ENCODE measurements around the gene METTL1. TPM values are rescaled to one million over a fixed set of nuclear protein-coding genes. Genes with fewer than 3 reads are reported as not detected.

Gene METTL1
- total RNA-seq, 1 donor from 2014 or later: 3.6 TPM

DNA sequence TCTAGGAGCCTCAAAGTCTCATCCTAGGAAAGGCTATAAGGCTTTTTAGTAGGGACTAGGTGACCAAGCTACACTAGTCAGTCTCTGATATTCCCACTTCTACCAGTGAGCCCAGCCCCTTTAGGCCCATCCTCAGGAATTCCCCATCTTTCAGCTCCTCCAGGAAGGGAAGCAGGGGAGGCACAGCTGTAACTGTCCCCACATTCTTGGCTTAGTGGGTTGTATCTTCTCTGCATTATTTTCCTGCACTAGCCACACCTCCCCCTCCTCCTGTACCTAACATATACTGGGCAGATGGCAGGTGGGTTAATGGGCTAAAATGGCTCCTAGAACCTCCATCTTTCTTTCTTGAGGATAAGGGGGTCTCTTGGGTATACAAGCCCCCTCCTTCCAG lies 4.6 kb downstream of the METTL1 start:
- DNase-seq: no peak

DNA sequence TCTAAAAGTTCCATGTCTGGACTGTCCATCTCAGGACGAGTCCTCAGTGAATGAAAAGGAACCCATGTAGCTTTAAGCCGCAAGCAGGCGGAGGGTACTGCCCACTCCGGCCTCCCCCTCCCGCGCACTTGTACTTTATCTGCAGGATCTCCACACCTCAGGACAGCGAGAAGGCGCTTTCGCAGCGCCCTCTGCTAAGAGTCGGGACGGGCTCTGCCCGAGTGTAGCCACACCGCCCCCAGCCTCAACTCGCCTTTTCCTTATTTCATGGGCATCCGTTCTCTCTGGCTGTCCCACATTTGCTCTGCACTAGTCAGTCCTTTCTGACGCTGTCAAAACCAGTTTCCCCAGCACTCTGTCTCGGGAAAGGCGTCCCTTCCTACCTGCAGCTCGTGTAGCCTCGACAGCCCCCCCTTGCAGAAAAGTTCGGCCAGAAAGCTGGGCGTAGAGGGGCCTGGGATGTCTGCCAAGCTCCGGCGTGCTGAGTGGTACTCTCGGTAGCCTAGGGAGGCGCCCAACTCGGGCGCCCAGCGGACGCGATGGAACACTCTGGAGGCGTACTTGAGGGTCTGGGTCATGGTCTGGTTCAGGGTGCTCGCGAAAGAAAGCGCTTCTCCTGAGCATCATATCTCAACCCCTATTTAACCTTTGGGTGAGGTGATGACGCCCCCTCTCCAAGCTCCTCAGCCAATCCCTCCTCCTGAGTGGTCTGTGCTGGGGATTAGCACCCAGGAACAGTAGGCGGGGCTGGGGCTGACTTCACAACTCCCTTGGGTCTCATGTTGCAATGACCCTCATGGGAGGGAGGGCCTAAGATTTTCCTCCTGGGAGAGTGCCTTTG lies 5.2 kb downstream of the METTL1 start, which contains the start of gene CYP27B1:
Gene CYP27B1, minus strand, starts transcription at position 615 of the 841 bp plus-strand sequence. Its CDS starts 37 bp downstream, at position 578.
- no peak for DNase-seq

DNA sequence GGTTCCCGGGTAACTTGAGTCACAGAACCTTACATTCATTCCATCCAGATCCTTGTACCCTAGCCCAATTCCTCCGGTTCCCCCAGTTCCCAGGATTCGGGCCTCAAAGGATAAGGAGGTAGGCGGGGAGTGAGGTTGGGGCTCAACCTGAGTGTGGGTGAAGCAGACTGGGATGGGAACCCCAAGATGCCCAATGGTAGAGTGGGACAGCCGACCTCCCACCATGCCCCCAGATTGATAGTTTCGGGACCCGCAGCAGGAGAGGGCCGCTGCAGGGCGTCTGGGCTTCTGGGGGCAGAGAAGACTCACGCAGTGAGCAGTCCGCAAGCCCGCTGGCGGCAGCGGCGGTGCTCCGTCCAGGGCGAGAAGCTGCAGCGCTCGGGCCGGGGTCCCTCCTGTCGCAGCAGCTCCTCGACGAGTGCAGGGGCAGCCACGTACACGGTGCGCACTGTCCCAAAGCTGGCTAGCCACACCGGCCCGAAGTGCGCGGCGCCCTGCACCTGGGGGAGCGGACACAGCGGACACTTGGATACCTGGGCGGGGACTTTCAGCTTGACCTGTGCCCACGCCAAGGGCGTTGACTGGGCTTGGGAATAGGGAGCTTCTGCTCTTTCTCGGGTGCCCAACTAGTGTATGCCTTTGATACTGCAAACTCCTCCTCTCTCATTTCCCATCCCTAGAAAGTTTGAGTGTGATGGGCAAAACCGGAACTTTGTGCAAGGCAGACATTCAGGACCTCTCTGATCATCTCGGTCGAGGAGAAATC lies 6.0 kb downstream of the METTL1 start:
- DNase-seq: no peak

DNA sequence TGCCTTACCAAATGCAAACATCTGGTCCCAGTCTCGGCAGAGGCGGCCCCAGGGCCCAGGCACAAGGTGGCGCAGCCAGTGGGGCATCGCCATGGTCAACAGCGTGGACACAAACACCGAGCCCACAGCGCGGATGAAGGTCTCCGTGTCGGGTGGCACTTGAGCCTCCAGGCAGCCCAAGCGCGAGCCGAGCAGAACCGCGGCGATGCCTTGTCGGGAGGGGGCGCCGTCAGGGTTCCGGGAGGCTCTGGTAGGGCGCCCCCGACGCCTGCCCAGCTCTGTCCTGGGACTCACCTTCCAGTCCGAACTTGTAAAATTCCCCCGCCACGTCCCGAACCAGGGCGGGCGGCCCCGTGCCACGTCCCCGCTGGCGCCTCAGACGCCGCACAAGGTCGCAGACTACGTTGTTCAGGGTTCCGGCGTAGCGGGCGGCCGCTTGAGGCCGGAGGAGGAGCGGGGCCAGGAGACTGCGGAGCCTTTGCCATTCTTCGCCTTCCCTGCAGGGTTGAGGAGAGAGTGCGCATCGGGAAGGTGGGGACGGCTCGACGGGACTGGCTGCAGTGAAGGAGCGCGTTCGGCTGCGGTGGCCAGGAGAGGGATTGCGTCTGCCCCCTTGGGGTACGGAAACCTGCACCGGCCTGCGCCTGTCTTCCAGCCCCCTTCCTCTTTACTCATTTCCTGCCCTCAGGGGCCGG lies 6.8 kb downstream of the METTL1 start:
- DNase-seq: peak; percentile 55

DNA sequence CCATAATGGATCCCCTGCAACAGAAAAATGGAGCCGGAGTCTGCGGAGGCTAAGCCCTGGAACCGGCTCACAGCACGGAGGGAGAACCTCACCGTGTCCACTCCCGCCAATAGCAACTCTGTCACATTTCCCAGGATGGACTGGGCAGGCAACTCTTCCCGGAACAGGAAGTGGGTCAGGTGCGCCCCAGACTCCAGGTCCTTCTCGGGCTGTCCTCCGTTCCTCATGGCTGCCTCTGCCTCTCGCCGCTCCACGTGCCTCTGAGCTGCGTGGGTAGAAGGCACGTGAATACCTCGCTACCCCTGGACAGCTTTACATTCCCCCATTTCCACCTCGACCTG lies 7.3 kb downstream of the METTL1 start:
- DNase-seq: no peak

DNA sequence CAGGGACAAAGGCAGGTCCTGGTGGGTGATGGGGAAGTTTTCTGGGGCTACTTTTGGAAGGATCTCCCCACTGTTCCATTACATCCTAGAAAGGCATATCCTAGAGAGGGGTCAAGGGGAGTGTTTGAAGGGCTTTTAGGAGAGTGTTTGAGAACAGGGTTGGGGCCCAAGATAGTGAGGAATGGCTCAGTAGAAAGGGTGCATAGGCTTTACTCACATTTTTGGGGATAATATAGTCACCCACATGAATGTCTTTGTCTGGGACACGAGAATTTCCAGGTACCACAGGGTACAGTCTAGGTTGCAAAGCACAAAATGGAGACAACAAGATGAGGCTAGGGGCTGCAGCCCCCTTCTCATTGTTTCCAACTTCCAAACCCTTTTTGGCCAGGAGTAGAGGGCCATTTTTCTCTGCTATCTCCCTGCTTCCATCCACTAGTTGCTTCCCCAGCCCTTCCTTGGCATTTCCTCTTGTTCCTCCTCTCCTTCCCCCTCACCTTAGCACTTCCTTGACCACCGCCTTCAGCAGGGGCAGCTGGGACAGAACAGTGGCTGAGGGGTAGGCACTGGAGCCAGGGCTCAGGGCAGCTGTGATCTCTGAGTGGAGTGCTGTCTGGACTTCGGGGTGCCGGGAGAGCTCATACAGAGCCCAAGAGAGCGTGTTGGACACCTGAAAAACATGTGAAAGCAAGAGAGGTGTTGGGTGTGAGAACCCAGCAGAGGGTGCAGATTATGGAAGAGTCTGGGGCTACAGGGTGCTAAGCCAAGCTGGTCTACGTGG lies 7.8 kb downstream of the METTL1 start:
- no peak for DNase-seq

DNA sequence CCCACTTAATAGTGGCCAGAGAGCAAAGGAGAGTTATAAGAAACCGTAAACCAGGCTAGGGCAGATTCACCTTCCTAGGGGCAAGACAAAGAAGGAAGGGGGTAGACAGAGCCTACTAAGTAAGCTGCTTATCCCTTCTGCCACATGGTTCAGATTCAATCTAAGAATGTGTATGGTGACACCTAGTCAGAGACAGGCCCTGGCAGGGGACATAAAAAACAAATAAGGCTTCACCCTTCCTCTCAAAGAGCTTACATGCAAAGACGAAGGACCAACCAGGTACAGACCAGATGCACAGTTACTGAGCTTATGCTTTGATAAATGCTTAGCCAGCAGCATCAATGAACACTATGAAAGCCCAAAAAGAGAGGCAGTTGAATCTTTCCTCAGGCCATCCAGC lies 9.4 kb downstream of the METTL1 start:
- no peak for DNase-seq

DNA sequence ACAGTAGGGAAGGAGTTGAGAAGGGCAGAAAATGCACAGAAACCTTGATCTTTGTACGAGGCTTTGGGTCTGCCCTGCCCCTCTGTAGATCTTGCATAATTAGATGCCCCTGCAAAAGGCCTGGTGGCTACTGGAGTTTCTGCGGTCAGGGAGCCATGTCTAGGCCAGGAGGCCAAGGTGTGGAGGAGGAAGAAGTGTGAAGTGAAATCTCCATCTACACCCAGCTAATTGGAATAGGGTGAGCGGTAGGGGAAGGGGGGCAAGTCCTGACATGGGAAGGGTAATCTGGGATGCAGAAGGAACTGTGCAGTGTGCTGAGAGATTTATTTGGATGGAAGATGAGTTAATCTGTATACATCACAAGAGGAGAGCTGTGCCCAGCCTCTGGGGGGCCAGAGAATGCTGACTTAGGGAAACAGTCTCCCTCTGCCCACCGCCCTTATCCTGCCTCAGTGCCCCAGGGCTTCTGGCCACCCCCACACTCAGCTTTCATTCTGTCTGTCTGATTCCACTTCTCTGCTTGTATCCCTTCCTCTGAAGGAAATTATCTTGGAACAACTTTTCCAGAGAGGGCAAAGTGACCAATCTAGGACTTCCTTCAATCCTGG lies 10.4 kb downstream of the METTL1 start:
- no peak for DNase-seq

DNA sequence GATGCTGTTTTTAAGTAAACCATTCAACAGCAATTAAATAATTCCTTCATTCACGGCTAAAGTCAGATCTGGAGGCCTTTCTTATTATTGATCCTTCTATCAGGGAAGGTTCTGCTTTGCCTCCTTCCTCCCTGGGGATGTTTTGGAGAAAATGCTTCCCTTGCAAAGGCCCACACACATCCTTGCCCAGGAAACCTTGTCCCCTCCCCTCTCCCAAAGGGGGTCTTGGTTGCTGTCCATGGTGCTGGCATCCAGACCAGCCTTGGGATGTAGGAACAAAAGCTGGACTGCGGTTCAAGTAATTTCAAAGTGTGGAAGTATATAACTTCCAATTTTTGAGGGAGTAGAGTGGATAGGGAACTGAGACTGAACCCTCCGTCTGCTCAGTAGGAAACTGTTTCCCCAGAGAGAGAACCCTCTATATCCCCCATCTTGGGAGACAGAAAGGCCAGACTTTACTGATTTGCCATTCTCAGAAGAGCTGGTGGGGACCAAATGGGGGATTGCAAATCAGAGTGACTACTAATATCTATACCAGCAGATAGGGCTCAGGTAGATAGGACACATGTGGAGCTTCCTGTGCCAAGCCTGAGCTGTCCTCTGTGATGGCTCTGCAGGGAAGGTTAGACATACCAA lies 11.4 kb downstream of the METTL1 start:
- no peak for DNase-seq

DNA sequence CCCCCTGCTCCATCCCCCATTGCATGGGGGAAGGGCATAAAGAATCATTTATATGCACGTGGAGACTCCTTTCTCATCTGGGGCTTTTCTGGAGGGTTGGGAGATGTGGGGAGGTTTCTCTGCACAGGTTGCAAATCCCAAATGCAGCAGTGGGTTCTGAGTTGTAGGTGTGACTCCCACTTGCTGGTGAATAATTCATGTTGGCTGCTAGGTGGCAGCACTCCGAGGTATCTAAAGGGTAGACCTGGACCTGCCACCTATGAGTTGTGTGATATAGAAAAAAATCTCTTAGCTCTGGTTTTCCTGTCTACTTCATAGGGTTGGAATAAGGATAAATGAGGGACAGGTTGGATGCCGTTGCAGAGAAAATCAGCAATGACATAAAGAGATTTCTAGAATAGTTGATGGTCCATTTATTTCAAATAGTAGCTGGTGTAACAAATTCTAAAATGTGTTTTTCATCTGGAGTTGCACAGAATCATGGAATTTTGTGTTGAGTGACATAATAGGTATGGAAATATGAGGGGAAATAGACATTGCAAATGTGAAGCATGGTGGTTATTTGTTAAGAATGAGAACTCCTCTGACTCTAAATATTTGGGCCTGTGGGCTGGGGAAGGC lies 12.4 kb downstream of the METTL1 start:
- peak; percentile 61 for DNase-seq

DNA sequence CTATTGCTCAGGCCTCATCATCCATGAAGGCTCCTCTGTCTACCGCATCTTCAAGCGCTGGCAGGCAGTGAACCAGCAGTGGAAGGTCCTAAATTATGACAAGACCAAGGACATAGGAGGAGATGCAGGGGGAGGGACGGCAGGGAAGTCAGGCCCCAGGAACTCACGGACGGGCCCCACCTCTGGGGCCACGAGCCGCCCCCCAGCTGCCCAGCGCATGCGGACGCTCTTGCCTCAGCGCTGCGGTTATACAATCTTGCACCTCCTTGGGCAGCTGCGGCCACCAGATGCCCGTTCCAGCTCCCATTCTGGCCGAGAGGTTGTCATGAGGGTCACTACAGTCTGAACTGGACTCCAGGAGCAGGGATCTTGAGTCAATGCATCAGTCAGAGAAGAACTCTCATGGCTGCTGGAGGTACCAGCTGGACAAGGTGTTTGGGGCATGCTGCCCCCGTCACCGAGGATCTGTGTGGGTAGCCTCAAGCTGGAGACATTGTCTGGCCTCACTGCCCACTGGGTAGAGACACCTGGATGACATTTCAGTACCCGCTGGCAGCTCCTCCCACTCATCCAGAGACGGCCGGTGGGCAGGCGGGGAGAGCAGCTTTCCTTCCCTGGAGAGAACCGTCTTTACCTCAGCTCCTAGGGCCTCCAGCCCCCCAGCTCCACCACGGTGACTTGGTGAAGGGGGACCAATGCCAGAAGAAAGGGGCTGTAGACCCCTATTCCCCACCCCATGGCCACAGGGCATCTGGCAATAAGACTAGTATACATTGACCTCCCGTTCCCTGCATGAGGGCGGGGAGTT lies 13.1 kb downstream of the METTL1 start:
- no peak for DNase-seq

DNA sequence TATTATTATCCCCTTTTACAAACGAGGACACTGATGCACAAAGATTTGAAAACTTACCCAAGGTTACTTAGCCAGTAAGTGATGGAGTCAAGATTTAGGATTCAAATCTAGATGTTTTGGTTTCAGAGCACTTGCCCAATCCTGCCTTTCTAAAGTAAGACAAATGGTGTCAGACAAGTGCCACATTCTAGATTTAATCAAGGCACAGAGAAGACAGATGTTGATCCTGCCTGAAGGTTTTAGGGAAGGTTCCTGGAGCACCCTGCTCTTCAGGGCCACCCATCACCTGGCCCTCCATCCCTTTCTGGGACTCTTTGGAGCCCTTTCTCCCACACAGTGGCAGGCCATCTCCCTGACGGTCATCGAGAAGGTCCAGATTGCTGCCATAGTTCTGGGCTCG lies 14.1 kb downstream of the METTL1 start:
- DNase-seq: no peak

DNA sequence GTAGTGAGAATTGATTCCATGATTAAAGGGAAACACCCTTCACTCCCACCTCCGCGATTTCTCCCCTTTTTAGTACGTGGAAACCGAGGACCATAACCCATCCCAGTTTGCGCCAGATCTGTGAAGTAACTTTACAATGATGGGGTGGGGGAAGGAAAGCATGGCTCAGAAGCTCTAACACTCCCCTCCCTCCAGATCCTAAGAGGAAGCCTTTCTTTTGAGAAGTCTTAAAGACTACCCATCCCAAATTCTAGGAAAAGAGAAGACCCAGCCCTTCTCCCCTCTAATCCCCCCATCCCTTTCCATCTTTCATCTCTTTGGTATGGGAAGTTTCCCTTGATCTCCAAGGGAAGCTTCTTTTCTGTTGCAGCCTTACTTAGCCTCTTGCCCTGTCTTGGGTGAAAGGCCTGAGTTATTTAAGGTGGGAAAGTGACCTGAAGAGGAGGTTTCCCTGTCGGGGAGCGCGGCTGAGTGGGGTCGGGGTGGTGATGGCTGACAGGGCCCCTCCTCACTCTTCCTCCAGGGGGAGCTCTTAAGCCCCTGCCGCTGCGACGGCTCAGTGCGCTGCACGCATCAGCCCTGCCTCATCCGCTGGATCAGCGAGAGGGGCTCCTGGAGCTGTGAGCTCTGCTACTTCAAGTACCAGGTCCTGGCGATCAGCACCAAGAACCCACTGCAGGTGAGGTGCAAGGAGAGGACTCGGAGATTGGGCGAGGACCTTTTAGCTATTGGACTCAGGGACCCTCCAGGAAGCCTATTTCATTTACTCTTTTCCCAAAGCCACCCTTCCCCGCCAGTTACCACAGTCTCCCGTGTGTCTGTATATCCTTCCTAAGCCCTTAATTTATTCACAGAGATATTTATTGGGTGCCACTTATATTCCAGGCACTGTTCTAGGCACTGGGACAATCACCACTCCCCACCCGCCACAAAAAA lies 15.2 kb downstream of the METTL1 start:
- peak; percentile 70 for DNase-seq

DNA sequence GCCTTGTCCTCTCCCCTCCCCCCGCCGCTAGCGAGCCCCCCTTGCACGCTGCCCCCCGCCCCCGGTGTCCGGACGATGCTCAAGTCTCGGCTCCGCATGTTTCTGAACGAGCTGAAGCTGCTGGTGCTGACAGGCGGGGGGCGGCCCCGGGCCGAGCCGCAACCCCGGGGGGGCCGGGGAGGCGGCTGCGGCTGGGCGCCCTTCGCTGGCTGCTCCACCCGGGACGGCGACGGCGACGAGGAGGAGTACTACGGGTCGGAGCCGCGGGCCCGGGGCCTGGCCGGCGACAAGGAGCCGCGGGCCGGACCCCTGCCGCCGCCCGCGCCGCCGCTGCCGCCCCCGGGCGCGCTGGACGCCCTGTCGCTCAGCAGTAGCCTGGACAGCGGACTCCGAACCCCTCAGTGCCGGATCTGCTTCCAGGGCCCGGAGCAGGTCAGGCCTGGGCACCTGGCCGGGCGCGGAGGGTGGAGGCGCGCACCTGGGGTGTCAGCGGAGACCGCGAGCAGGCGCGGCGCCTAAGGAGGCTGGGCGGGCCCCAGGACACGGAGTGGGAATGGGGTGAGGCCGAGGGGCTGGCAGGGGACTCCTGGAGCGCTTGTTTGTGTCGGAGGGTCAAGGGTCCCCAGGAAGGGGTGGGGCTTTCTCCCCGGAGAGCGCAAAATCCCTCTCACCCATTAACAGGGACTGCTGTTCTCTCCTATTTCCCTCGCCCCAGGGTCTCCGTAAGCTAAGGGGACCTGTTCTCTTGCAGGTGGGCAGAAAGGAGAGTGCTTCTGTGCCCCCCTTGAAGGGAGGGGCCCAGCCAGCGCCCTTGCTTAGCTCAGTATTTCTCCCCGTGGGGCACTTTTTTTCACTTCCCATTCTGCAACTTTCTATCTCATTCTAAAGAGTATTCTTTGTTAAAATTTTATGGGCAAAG lies 16.2 kb downstream of the METTL1 start:
- no peak for DNase-seq

DNA sequence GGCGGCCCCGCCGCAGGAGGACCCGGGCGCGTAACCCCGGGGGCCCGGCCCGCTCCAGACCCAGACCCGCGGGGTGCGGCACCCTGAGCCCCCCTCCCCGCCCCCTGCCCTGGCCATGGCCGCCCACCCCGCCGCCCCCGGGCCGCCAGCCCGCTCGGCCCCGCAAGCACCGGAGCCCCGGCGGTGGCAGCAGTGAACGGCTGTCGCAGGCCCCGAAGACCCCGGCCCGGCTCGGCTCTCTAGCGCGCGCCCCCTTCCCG lies 16.8 kb downstream of the METTL1 start:
- no peak for DNase-seq

DNA sequence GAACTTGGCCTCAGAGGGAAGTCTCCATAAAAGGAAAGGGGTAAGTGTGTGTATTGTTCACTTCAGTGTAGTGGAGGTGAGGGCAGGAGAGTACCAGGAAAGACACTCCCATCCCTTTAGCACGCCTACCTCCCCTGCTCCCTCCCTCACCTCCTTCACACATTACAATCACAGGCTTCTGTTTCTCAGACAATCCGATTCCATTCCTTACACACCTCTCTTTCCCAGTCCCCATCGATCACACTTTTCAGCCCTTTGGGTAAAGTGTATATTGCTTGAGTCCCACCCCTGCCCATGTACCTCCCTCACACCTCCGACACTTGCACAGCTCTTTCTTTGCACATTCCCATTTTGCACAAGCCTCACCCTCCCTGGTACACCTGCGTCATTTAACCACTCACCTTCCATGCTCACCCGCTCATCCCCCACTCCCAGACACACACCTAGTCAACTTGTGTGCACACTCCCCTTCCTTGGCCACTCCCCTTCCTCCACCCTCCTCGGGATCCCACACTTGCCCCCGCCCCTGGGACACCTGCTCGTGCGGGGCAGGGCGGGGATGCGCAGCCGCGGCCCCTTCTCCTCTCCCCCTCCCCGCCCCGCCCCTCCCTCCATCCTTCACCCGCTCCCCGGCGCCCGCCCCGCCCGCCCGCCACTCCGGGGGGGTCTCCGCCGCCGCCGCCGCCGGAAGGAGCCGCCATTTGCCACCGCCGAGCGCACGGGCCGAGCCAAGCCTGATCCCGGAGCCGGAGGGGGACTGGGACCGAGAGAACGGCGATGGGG lies 17.3 kb downstream of the METTL1 start, which contains the start of gene MARCHF9:
Gene MARCHF9, plus strand, starts transcription at position 693 of the 783 bp plus-strand sequence. CDS start 426 bp downstream, outside the sequence.
- no peak for DNase-seq

DNA sequence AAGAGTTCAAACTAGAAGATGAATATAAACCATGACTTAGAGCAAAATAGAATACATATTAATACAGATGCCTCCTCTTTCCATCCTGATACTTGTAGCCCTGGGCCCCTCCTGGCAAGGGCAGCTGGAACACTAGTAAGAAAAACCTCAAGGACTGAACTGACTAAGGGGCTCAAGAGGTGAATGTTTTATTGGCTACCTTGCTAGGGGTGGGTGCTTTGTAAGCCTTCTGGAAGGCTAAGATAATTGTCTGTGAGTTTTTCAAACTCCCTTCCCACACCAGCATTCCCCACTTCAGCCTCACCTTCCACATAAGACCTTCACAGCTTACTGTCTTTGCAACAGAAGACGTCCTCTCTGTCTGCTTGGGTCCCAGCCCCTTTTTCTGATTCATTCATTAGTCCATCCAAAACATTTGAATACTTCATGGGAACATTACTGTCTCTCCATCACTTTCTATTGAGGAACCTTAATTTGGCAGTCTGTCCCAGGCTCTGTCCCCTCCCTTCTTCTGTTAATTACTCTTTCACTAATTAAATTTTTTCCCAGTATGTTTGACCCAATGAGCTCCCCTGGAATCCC lies 18.1 kb downstream of the METTL1 start:
- DNase-seq: no peak

Data from dermis blood vessel endothelial cell (primary cell).